Measurements from ENCODE around the gene HIVEP3.

DNA sequence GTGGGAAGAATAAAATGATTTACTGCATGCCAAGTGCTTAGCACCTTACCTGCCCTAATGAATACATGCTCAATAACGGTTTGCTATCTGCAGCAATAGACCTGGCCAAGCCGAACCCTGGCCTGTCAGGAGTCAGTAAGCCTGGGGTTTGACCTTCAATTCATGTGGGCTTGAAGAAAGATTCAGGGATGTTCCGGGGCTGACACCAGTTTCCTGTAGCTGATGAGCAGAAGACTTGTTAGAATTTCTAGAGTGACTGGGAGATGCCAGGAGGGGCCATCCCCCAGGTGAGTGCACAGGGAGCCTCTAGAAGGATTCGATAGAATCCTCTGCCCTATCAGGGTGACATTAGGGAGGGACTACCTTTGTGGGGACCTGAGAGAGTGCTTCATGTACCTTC, 210.9 kb downstream of the HIVEP3 start:
- TF ChIP-seq, protein P1, sequence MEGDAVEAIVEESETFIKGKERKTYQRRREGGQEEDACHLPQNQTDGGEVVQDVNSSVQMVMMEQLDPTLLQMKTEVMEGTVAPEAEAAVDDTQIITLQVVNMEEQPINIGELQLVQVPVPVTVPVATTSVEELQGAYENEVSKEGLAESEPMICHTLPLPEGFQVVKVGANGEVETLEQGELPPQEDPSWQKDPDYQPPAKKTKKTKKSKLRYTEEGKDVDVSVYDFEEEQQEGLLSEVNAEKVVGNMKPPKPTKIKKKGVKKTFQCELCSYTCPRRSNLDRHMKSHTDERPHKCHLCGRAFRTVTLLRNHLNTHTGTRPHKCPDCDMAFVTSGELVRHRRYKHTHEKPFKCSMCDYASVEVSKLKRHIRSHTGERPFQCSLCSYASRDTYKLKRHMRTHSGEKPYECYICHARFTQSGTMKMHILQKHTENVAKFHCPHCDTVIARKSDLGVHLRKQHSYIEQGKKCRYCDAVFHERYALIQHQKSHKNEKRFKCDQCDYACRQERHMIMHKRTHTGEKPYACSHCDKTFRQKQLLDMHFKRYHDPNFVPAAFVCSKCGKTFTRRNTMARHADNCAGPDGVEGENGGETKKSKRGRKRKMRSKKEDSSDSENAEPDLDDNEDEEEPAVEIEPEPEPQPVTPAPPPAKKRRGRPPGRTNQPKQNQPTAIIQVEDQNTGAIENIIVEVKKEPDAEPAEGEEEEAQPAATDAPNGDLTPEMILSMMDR (optimal IDR thresholded peaks at IDR 0.05 in 1 of 3, IDR thresholded peaks at IDR 0.05 in 1 of 3, conservative IDR thresholded peaks at IDR 0.05 in 1 of 3; ENCODE audit: extremely low read depth in 1 of 3, insufficient read depth in 2 of 3, low read length in 3 of 3), result no peak
- TF ChIP-seq EZH2 (IDR thresholded peaks at IDR 0.05; ENCODE audit: low read length), result no peak

Measured in keratinocyte (primary cell).